GM12874 (cell line): Measurements from ENCODE around the gene ZNF652.

ENCODE experiments used
- TF ChIP-seq, protein P1 (sequence below): IDR thresholded peaks from 2 replicates; pipeline ENCODE4 v1.5.1; 2011; ENCODE audit warnings: low read depth, mild to moderate bottlenecking, control low read depth, low read length, moderate library complexity; ENCODE audit not compliant: insufficient read depth

The ZNF652 gene

GRCh38 chr17:49361129-49361901, 735 bp downstream of the ZNF652 start:
- TF ChIP-seq, protein P1, sequence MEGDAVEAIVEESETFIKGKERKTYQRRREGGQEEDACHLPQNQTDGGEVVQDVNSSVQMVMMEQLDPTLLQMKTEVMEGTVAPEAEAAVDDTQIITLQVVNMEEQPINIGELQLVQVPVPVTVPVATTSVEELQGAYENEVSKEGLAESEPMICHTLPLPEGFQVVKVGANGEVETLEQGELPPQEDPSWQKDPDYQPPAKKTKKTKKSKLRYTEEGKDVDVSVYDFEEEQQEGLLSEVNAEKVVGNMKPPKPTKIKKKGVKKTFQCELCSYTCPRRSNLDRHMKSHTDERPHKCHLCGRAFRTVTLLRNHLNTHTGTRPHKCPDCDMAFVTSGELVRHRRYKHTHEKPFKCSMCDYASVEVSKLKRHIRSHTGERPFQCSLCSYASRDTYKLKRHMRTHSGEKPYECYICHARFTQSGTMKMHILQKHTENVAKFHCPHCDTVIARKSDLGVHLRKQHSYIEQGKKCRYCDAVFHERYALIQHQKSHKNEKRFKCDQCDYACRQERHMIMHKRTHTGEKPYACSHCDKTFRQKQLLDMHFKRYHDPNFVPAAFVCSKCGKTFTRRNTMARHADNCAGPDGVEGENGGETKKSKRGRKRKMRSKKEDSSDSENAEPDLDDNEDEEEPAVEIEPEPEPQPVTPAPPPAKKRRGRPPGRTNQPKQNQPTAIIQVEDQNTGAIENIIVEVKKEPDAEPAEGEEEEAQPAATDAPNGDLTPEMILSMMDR: no peak

GRCh38 chr17:49360796-49361128, 1.3 kb downstream of the ZNF652 start:
- TF ChIP-seq, protein P1: no peak

DNA sequence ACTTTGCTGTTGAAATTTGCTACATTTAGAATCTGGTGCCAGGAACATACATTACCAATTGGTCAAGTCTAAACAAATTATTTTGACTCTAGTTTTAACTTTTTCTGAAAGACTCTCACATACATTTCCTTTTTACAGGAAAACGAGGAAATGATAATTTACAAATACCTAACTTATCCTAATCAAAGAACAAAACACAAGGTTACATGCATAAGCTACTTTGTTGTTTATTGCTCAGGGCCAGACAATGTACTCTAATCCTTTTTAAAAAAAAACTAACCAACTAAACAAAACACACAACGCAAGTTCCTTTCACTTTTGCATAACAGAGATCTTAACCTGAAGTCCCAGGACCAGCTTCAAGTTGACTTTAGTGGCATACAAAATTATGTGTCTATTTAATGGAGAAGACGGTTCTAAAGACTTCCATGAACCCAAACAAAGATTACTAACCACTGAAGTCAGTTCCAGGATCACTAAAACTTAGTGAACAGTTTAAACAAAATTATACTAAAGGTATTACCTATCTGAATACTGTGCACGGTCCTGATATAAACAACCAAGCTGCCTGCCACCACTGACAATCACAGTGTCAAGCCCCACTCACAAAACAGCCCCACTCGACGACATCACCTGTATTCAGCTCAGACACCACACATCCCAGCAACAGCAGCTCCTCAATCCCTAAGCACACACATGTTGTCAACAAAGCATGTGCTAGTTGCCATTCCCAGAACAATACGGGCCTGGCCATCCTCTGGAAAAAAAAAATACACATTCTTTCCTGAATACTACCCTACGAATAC, 1.9 kb downstream of the ZNF652 start:
- TF ChIP-seq, protein P1: no peak

DNA sequence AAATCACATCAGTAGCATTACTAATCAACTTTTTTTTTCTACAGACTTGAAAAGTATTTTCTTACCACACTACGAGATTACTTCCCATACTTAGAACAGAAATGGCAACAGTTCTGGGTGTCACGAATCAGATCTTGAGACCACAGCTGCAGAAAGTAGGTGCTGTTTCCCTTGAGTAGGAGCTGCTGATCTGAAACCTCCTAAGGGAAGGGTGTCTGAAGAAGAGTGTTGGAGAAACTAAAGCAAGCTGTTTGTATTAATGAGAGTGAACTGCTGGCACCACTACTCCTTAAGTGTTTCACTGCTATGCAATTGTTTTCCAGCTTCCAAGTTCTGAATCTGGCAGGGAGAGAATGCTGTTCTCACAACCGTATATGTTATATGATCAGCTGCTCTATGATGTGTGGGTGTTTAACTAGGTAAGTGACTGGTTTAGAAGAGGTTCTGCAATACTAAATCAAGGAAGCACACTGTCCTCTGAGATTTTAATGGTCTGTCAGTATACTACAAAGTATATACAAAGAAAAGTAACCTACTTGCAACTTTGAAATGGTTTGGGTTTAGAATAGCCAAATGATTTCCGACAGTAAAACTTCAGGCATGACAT, 3.3 kb downstream of the ZNF652 start:
- TF ChIP-seq, protein P1: no peak

DNA sequence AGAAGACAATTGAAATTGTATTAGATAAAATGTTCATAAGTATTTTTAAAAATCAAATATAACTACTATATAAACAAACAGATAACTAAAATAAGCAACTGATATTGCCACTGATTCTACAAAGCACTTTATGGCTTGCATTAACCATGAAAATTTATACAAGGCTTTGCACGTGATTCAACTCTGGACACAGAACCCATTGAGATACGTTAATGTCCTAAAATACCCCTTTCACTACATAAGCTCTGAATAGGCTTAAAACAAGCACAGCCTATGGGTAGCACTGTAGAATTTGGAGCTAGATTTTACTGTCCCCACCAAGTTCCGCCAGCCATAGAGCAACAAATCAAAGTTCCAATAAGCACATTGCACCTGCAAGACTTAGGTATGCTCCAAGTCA, 4.5 kb downstream of the ZNF652 start:
- TF ChIP-seq, protein P1: no peak

- TF ChIP-seq, protein P1: no peak
Observed at GRCh38 chr17:49356320-49356719, 5.7 kb downstream of the ZNF652 start.

DNA sequence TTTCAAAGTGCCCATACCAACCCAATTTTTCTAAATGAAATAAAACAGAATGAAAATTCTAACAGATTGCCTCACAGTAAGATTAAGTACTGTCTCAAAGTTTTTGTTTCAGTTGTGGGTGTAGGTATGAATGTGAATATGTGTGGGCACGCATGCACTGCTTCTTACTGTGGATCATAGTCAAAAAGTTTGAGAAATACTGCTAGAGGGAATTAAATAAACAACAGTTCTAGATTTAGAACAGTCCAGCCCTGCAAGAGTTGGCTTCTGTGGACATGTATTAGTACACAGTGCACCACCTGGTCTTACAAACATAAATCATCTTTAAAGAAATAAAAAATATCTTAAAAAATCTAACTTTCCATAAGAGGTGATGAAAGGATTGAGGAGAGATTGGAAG, 8.4 kb downstream of the ZNF652 start:
- TF ChIP-seq, protein P1: no peak
